Kasumi-1 (cell line): ENCODE results near the gene RBM22.

Experiments
- DNase-seq, 2 experiments: peaks; one replicate each; lab custom pipeline; 2025; lab: John Stamatoyannopoulos, UW

The RBM22 gene

GRCh38 chr5:150651924-150652671 lies 48.8 kb downstream of the RBM22 start:
- DNase-seq = no peak

- no peak for DNase-seq
Measured at GRCh38 chr5:150651382-150651781, 49.5 kb downstream of the RBM22 start.

GRCh38 chr5:150650021-150651006 lies 50.5 kb downstream of the RBM22 start:
- no peak for DNase-seq

GRCh38 chr5:150649108-150650020 lies 51.5 kb downstream of the RBM22 start:
- DNase-seq = no peak

- no peak for DNase-seq
Measured at GRCh38 chr5:150648294-150649107, 52.4 kb downstream of the RBM22 start.

DNA sequence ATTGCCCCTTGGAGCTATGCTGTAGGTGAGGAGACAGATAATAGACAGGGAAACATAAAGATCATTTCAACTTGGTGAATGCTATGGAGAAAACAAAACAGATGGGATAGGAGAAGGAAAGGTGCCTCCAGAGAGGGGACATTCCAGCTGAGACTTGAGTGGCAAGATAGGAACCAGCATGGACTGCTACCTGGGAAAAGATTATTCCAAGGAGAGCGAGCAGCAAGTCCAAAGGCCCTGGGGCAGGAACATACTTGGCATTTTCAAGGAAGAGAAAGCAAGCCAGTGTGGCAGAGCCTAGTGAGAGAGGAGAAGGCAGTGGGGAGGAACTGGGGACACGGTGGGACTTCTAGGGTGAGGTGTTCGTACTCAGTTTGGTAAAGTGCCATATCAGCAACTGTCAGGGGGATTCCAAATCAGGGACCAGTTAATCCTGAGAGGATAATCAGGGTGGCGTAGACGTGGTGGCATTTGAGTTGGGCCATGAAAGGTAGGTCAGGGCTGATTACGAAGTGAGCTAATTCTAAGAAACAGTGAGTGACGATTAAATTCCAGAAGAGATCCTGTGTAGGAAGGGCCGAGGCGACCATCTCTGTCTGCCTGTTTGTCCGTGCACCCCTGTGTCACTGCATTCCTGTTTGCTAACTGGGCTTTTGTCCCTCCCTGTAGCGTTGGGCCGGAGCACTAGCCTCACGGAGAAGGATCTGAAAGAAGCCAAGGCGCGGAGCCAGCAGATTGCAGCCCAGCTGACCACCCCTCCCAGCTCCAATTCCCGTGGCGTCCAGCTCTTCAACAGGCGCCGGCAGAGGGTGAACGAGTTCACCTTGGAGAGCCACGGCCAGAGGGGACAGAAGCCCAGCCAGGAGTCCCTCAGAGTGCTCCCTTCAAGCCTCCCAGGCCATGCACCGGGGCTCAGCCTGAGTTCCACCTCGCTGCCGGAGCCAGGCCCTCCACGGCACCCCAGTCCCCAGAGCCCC lies 53.3 kb downstream of the RBM22 start:
- no peak for DNase-seq

DNA sequence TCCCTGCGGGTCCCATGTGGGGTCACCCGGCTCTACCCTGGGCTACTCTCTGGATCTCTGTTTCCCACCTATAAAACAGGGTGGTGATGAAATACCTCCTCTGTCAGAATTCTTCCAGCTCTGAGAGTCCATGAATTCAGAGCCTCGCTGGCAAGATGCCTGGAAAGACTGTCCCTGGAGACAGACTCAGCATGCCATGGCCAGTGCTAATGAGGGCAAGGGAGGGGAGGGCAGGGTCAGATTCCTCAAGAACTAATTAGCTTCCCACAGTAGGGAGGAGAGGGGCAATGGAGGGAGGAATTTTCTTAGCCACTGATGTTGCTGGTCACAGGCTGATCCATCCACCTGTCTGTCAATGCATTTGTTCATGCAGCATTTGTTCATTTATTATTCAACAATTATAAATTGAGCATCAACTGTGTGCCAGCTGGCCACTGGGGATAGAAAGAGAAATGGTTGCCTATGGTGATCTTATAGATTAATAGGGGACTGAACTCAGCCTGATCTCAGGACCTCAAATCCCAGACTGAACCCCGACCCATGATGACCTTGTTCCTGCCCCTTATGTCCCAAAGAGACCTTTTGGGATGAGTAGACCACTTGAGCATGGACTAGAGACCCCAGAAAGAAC lies 55.7 kb downstream of the RBM22 start:
- no peak for DNase-seq

GRCh38 chr5:150644514-150644913 lies 56.3 kb downstream of the RBM22 start:
- no peak for DNase-seq

- DNase-seq = no peak
Measured at GRCh38 chr5:150644058-150644457, 56.8 kb downstream of the RBM22 start.

- no peak for DNase-seq
Measured at GRCh38 chr5:150642991-150643710, 57.7 kb downstream of the RBM22 start.

GRCh38 chr5:150642567-150642927 lies 58.3 kb downstream of the RBM22 start:
- DNase-seq = no peak

GRCh38 chr5:150641824-150642566 lies 58.9 kb downstream of the RBM22 start:
- DNase-seq = no peak

- no peak for DNase-seq
Measured at GRCh38 chr5:150641006-150641570, 59.8 kb downstream of the RBM22 start.
